GM18858 (cell line): ENCODE results near the gene SPRED2.
"Not testable (repeated sequence)": the region's sequence is repeated elsewhere in the genome, so short reads cannot be mapped to it uniquely, and the experiment has no call there.

ENCODE experiments used
- ATAC-seq: cut with Tn5 transposase; IDR thresholded peaks from one replicate; pipeline ENCODE4 v1.9.1; 2021; ENCODE audit not compliant: unreplicated experiment

Gene SPRED2

DNA sequence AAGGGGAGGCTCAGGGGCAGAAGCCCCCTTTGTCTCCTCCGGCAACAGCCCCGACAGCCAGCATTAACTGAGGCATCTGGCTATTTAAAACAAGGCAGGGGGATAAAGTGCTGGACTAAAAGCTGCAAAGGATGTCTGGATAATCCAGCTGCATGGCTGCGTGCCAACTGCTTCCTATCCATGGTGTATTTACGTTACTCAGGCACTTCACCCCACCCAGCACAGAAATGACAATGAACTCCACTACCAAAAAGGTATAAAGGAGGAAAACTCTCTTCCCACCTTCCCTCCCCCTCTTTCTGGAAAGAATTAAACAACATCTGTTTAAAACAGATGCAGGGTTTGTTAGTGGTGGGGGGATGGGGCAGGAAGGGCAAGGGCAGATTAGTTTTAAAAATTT is 82.5 kb downstream of the SPRED2 start:
- no peak for ATAC-seq

DNA sequence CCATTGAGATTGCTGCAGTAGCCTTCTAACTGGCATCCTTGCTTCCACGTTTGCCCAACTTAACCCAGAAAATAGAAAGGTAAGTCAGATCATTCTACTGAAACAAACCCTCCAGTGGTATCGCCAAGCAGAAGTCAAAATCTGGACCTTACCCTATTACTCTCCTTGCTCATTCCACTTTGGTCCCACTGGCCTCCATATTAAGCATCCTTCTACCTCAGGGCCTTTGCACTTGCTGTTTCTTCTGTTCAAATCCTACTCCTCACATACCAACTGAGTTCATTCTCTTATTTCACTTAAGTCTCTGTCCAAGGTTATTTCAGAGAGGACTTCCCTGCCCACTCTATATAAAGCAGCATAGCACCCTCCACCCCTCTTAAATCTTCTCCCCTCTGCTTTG is 84.5 kb downstream of the SPRED2 start:
- no peak for ATAC-seq

DNA sequence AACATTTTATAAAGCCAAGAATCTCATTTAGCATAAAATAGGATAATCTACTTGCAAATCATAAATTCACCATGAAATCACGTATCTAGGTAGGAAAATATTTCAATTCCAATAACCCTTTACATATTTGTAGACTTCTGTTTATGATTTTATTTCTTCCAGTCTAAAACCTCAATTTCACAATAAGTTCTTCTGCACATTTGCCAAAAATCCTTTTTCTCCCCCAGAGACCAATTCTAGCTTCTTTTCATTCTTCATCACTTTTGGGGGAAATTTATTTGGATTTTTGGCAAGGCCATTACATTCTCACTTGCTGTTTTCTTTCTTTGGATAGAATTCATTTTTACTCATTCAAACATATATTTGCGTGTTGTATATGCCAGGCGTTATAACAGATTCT is 86.8 kb downstream of the SPRED2 start:
- ATAC-seq: no peak

DNA sequence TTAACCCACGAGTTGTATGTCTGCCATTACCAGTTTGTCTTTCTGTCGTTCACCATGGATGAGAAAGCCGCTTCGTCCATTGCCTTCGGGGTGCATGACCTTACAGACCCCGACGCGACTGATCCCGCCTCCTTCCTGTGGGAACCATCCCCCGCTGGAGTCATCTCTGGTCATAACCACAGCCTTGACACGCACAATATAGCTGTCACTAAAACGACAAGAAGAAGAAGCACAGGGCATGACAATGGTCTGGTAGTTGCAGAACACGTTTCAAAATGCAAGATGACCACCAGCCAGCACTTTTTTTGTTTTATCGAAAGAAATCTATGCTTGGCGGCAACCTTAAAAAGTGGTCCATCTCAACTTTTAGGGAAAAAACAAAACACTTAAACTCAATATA is 87.7 kb downstream of the SPRED2 start:
- no peak for ATAC-seq

DNA sequence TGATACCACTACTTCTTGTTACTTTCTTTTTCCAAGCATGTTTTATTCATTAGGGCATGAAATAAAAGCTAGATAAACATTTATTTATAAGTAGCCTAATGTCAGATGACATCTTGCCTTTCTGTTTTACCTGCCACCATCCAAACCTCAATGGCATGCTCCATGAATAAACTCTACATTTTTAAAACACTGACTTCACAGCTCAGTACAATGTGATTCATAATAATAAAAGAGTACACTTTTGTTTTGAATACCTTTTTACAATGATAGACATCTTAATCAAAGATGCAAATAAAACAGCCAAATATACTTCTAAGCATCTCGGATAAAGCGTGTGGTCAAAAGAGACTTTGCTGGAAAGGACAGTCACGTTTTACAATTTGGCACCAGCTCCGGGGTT is 88.2 kb downstream of the SPRED2 start:
- ATAC-seq: no peak

DNA sequence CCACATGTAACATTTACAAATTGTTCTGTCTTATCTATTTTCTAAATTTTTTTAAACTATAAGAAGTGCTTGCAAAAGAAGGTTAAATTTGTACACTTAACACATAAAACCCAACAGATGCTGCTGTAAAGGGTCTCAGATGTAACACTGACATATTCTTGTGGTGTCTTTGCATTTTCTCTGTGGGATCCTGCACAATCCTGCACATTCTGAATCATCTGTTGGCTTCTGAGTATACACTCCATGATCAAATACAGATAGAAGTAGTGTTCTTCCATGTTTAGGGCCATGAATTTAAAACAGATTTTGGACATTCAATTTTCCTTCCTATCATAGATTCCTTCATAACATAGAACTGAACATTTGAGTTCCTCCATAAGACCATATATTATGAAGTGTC is 89.0 kb downstream of the SPRED2 start:
- no peak for ATAC-seq

GRCh38 chr2:65340898-65341681 is 91.3 kb downstream of the SPRED2 start:
- no peak for ATAC-seq

- no peak for ATAC-seq
Observed at GRCh38 chr2:65339648-65340047, 92.8 kb downstream of the SPRED2 start.

DNA sequence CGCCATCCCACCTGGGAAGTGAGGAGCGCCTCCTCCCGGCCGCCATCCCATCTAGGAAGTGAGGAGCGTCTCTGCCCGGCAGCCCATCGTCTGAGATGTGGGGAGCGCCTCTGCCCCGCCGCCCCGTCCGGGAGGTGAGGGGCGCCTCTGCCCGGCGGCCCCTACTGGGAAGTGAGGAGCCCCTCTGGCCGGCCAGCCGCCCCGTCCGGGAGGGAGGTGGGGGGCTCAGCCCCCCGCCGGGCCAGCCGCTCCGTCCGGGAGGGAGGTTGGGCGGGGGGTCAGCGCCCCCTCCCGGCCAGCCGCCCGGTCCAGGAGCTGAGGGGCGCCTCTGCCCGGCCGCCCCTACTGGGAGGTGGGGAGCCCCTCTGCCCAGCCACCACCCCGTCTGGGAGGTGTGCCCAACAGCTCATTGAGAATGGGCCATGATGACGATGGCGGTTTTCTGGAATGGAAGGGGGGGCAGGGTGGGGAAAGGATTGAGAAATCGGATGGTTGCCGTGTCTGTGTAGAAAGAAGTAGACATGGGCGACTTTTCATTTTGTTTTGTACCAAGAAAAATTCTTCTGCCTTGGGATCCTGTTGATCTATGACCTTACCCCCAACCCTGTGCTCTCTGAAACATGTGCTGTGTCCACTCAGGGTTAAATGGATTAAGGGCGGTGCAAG is 93.4 kb downstream of the SPRED2 start:
- not testable (repeated sequence) for ATAC-seq

DNA sequence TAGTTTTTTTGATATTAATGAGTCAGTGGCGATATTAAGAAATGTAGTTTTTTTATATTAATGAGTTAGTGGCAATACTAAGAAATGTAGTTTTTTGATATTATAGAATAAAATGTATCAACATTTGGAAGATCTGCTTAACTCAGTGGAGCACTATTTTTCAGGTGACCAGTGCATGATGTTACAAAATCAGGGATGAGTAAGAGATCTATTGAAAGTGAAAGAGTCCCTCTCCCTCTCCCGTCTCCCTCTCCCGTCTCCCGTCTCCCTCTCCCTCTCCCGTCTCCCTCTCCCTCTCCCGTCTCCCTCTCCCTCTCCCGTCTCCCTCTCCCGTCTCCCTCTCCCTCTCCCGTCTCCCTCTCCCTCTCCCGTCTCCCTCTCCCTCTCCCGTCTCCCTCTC is 94.5 kb downstream of the SPRED2 start:
- ATAC-seq: not testable (repeated sequence)

- ATAC-seq: no peak
Observed at GRCh38 chr2:65334714-65335113, 97.7 kb downstream of the SPRED2 start.

GRCh38 chr2:65331336-65332025 is 100.9 kb downstream of the SPRED2 start:
- ATAC-seq: no peak

- no peak for ATAC-seq
Observed at GRCh38 chr2:65329525-65329924, 102.9 kb downstream of the SPRED2 start.

DNA sequence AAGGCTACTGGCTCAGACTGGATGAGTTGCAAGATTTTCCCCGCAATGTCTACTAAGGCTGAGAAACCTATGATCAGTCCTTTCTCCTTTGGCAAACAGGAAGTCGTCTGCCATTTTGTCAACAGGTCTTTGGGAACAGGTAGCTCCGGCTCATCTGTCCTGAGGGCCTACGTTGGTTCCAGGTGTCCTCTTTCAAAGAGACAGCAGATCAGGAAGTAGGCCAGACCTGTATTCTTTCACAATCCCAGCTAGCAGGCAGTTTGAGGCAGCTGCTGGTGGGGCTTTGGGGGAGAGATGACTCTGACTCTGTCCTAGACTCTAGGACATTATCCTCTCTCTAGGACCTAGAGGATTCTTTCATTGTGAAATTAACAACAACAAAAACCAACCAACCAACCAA is 106.1 kb downstream of the SPRED2 start:
- no peak for ATAC-seq

GRCh38 chr2:65325066-65325465 is 107.3 kb downstream of the SPRED2 start:
- ATAC-seq: no peak

GRCh38 chr2:65320946-65321345 is 111.5 kb downstream of the SPRED2 start:
- ATAC-seq: no peak

- peak; percentile 56 for ATAC-seq
Observed at GRCh38 chr2:65320042-65320725, 112.2 kb downstream of the SPRED2 start.

- no peak for ATAC-seq
Observed at GRCh38 chr2:65319674-65320041, 112.7 kb downstream of the SPRED2 start.

DNA sequence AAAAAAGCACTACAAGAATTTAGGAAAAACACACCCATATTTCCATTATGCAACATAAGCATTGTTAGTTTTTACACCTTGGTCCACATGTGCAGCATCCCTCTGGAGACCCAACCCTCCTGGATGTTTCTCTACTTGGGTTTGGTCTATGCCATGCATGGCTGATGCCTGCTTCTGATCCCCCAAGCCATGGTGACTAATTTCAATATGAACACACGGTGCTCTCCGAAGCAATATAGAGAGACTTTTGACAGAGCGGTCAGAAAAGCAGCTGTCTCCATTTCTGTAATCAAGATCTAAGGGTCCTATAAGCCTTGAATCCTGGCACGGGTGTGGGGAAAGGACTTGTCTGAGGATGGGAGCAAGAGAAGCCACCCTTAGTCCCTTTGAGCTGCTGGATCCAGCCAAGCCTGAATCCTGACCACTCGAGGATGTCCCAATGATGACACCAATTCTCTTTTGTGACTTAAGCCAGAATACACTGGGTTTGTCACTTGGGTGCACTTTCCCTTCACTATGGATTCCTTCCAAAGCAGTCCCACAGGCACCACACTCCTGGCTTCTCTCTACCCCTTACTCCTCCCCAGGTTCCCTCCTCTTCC is 113.2 kb downstream of the SPRED2 start:
- ATAC-seq: no peak

- no peak for ATAC-seq
Observed at GRCh38 chr2:65317841-65318240, 114.6 kb downstream of the SPRED2 start.

DNA sequence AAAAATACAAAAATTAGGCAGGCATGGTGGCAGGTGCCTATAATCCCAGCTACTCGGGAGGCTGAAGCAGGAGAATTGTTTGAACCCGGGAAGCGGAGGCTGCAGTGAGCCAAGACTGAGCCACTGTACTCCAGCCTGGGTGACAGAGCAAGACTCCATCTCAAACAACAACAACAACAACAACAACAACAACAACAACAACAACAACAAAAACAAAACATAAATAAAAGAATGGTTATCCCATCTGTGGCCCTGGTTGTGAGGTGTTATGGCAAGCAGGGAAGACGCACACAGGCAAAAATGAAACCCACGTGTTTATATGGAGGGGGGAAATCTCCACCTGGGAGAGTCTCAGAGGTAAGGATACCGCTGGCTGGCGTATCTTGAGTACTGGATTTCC is 115.0 kb downstream of the SPRED2 start:
- ATAC-seq: not testable (repeated sequence)
